DND-41 (cell line): ENCODE results near the gene ABHD8.
A peak's percentile ranks its signal among the peaks of the same experiment; 100 is the strongest.

Source experiments
- ATAC-seq: fragments of 200-7000 bp; cut with Tn5 transposase; 3 replicates; pipeline ENCODE4 v1.9.1; 2021; ENCODE audit warnings: low read depth; ENCODE audit not compliant: insufficient read depth
- DNase-seq: peaks from one replicate; pipeline ENCODE4 v3.0.0-alpha.2; 2020
- H2AFZ ChIP-seq: 2 replicates; pipeline ENCODE4 v1.6.0; 2012; ENCODE audit warnings: low read depth, low read length
- H3K27ac ChIP-seq: 2 replicates; pipeline ENCODE4 v1.5.1; 2012; ENCODE audit warnings: low read length, inconsistent platforms
- H3K27me3 ChIP-seq: fragments of 200-600 bp; sonication (generic); 2 replicates; pipeline ENCODE4 v1.6.0; 2012; ENCODE audit warnings: low read length, mild to moderate bottlenecking, inconsistent platforms; ENCODE audit not compliant: insufficient read depth, poor library complexity
- H3K36me3 ChIP-seq: 2 replicates; pipeline ENCODE4 v1.5.1; 2012; ENCODE audit warnings: low read length, inconsistent platforms; ENCODE audit not compliant: insufficient read depth
- H3K4me1 ChIP-seq: 2 replicates; pipeline ENCODE4 v1.5.1; 2012; ENCODE audit warnings: mild to moderate bottlenecking, low read length; ENCODE audit not compliant: insufficient read depth
- H3K4me2 ChIP-seq: 2 replicates; pipeline ENCODE4 v1.6.0; 2012; ENCODE audit warnings: mild to moderate bottlenecking, moderate library complexity, low read length, inconsistent platforms; ENCODE audit not compliant: insufficient read depth
- H3K4me3 ChIP-seq, 2 experiments: fragments of 200-600 bp in 1 of 2; shearing (Covaris generic) in 1 of 2; 2 replicates each; pipeline ENCODE4 v1.5.1; 2012 to 2016; ENCODE audit warnings: inconsistent platforms in 2 of 2, low read length in 2 of 2, mild to moderate bottlenecking in 2 of 2, low read depth in 1 of 2, moderate library complexity in 1 of 2
- H3K79me2 ChIP-seq: 2 replicates; pipeline ENCODE4 v1.6.0; 2012; ENCODE audit warnings: low read length, inconsistent platforms; ENCODE audit not compliant: insufficient read depth
- H3K9ac ChIP-seq: 2 replicates; pipeline ENCODE4 v1.6.0; 2012; ENCODE audit warnings: low read depth, mild to moderate bottlenecking, inconsistent platforms, low read length, moderate library complexity
- H3K9me3 ChIP-seq: 2 replicates; pipeline ENCODE4 v1.5.1; 2012; ENCODE audit warnings: low read length, moderate library complexity, mild to moderate bottlenecking, inconsistent platforms; ENCODE audit not compliant: insufficient read depth, severe bottlenecking
- H4K20me1 ChIP-seq: 2 replicates; pipeline ENCODE4 v1.6.0; 2012; ENCODE audit warnings: low read length; ENCODE audit not compliant: insufficient read depth
- EZH2 ChIP-seq: IDR thresholded peaks from 3 replicates; pipeline ENCODE4 v1.6.1; 2012; ENCODE audit warnings: borderline replicate concordance, low read depth, mild to moderate bottlenecking, moderate library complexity, low read length, inconsistent platforms; ENCODE audit not compliant: severe bottlenecking
- TF ChIP-seq, protein P1 (sequence below): IDR thresholded peaks from 2 replicates; pipeline ENCODE4 v1.5.1; 2012; ENCODE audit warnings: borderline replicate concordance, low read length, moderate library complexity, mild to moderate bottlenecking; ENCODE audit not compliant: poor library complexity, severe bottlenecking; ENCODE audit errors: extremely low read depth

Gene ABHD8

DNA sequence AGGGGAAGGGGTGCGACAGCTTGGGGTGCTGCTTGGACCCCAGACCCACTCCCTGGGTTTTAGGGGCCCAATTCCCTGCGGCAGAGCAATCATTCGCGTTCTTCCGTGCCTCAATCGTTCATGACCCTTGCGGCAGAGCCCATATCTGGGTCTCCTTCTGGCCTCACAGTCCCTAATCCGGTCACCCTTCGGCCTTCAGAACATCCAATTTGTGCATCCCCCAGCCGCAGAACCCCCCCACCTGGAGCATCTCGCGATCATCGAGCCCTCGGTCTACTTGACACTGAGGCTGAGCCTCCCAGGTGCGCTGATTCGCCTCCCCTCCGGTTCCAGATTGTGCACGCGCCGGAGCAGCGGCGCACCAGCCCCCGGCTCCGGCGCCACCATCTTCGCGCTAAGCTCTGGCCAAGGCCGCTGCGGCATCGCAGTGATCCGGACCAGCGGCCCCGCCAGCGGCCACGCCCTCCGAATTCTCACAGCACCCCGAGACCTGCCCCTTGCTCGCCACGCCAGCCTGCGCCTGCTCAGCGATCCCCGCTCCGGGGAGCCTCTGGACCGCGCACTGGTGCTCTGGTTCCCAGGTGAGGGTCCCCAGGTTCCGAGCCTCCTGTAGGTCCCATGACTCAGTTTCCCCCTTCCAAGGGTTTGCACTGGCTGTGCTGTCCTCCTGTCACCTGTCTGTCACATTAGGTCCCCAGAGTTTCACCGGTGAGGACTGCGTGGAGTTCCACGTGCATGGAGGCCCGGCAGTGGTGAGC lies 34.6 kb upstream of the ABHD8 start:
- H3K27me3 ChIP-seq, result no peaks in the 10 kb centered on the region
- no peaks in the 10 kb centered on the region for H3K9me3 ChIP-seq
- ATAC-seq, result no peak
- TF ChIP-seq, protein P1, sequence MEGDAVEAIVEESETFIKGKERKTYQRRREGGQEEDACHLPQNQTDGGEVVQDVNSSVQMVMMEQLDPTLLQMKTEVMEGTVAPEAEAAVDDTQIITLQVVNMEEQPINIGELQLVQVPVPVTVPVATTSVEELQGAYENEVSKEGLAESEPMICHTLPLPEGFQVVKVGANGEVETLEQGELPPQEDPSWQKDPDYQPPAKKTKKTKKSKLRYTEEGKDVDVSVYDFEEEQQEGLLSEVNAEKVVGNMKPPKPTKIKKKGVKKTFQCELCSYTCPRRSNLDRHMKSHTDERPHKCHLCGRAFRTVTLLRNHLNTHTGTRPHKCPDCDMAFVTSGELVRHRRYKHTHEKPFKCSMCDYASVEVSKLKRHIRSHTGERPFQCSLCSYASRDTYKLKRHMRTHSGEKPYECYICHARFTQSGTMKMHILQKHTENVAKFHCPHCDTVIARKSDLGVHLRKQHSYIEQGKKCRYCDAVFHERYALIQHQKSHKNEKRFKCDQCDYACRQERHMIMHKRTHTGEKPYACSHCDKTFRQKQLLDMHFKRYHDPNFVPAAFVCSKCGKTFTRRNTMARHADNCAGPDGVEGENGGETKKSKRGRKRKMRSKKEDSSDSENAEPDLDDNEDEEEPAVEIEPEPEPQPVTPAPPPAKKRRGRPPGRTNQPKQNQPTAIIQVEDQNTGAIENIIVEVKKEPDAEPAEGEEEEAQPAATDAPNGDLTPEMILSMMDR, result no peak
- TF ChIP-seq EZH2, result no peak
- peak overlapping the region; percentile 60 to 99 for H3K4me3 ChIP-seq
- H3K36me3 ChIP-seq, result peaks cover 32% of the 10 kb centered on the region
- peaks cover 20% of the 10 kb centered on the region for H3K79me2 ChIP-seq
- DNase-seq, result peak; percentile 52
- H4K20me1 ChIP-seq, result peaks cover 9% of the 10 kb centered on the region
- H3K27ac ChIP-seq, result peak overlapping the region; percentile 79
- H3K4me2 ChIP-seq, result peak overlapping the region; percentile 99
- peaks cover 52% of the 10 kb centered on the region for H3K4me1 ChIP-seq
- peak overlapping the region; percentile 78 for H2AFZ ChIP-seq
- peak overlapping the region; percentile 94 for H3K9ac ChIP-seq

DNA sequence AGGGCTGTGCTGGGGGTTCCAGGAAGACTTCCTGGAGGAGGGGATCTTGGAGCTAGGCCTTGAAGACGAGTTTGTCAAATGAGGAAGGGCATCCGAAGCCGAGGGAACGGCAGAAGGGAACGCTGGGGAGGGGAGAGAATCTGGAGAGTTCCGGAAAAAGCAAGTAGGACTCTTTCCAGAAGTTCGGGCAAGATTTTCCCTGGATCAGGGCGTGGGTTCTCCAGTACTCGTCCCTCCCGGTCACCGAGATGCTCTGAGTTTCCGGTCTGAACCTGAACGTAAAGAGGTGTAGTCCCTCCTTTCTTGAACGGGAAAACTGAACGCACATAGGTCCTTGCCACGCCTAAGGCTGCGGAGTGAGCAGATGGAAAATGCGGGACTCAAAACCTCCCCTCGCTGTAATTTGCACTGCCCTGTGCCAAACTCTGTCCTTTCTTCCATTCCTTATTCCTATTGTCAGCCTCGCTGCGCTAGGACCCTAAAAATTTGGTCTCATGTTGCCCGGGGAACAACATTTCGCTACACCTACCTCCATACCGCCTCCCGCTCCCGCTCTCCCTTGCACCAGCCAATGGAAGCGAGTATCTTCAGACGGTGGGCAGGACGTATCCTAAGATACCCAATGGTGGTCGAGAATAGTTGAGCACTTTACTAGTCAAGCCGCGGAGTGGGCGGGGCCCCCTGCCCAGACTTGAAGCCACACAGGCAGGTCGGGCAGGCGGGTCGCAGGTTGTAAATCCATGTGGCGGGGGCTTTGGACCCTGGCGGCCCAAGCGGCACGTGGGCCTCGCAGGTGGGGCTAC lies 33.8 kb upstream of the ABHD8 start, which contains the start of gene GTPBP3:
Gene GTPBP3 (plus strand): TSS at position 682 of the 803 bp plus-strand sequence. CDS start 59 bp downstream, at position 741.
- TF ChIP-seq, protein P1, result no peak
- TF ChIP-seq EZH2, result no peak
- Histone ChIP-seq H4K20me1 (peaks cover 9% of the 10 kb centered on the region), H3K36me3 (peaks cover 30% of the 10 kb centered on the region), H3K9ac (peak within 1 kb of the TSS; percentile 94), H3K4me2 (peak within 1 kb of the TSS; percentile 99), H3K4me1 (peaks cover 56% of the 10 kb centered on the region), H3K4me3 (peak within 1 kb of the TSS; percentile 99), H3K27ac (peak within 1 kb of the TSS; percentile 98), H3K27me3 (no peaks in the 10 kb centered on the region), H2AFZ (peak within 1 kb of the TSS; percentile 85), H3K79me2 (peaks cover 20% of the 10 kb centered on the region), H3K9me3 (no peaks in the 10 kb centered on the region)
- ATAC-seq (peak; percentile 86), DNase-seq (peak; percentile 99)

DNA sequence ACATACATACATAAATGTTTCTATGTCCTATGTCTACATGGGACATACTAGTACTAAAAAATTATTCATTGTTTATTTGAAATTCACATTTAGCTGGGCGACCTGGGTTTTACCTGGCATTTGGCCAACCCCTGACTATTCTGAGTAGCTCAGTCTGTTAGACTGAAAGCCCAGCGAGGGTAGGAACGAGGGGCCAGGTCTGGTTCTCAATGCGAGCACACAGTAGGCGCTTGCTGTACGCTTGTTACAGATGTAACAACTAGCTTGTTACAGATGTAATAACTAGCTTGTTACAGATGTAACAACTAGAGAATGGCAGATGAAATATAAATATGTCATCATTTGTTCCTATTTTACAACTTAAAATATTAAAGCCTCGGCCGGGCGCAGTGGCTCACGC lies 32.4 kb upstream of the ABHD8 start:
- no peak for ATAC-seq
- Histone ChIP-seq H3K9ac (0 out of 2 replicates have a peak overlapping the region, but pooled peaks have one; percentile 94), H3K4me3 (peak overlapping the region in 1 of 2 experiments; percentile 99; a peak in 2 of 4 replicates)

More for the DNA sequence above, 32.4 kb upstream of the ABHD8 start:
- peaks cover 17% of the 10 kb centered on the region for H3K36me3 ChIP-seq
- peaks cover 56% of the 10 kb centered on the region for H3K4me1 ChIP-seq
- no peak for DNase-seq
- peak overlapping the region; percentile 76 for H2AFZ ChIP-seq
- H3K9me3 ChIP-seq, result no peaks in the 10 kb centered on the region
- TF ChIP-seq, protein P1, result no peak
- no peak for TF ChIP-seq EZH2
- H3K4me2 ChIP-seq, result peak overlapping the region; percentile 99
- H3K79me2 ChIP-seq, result peaks cover 18% of the 10 kb centered on the region
- no peaks in the 10 kb centered on the region for H3K27me3 ChIP-seq
- no peak overlapping the region for H3K27ac ChIP-seq
- H4K20me1 ChIP-seq, result peaks cover 9% of the 10 kb centered on the region
